ACC112 (cell line): ENCODE measurements around the gene DNMBP.
A peak's percentile ranks its signal among the peaks of the same experiment; 100 is the strongest.
"Not testable (repeated sequence)": the region's sequence is repeated elsewhere in the genome, so short reads cannot be mapped to it uniquely, and the experiment has no call there.

Source experiments
- H2AFZ ChIP-seq: fragments of 200-600 bp; sonication (generic); one replicate; pipeline ENCODE4 v1.6.0; 2017; ENCODE audit warnings: antibody characterized with exemption, low read length; ENCODE audit not compliant: unreplicated experiment
- H3K27ac ChIP-seq: fragments of 200-600 bp; sonication (generic); 2 replicates; pipeline ENCODE4 v1.5.1; 2014; ENCODE audit warnings: low read depth, mild to moderate bottlenecking, antibody characterized with exemption, low read length, moderate library complexity
- H3K27me3 ChIP-seq: fragments of 200-600 bp; sonication (generic); 2 replicates; pipeline ENCODE4 v1.6.1; 2014; ENCODE audit warnings: mild to moderate bottlenecking, antibody characterized with exemption, low read length, moderate library complexity, mixed read lengths; ENCODE audit not compliant: insufficient read depth
- H3K36me3 ChIP-seq: fragments of 200-600 bp; sonication (generic); 2 replicates; pipeline ENCODE4 v1.6.1; 2016; ENCODE audit warnings: mild to moderate bottlenecking, antibody characterized with exemption, low read length, moderate library complexity, mixed read lengths; ENCODE audit not compliant: insufficient read depth
- H3K4me1 ChIP-seq: fragments of 200-600 bp; sonication (generic); one replicate; pipeline ENCODE4 v1.6.1; 2016; ENCODE audit warnings: low read length, mixed read lengths; ENCODE audit not compliant: insufficient read depth, unreplicated experiment, control insufficient read depth
- H3K4me3 ChIP-seq: fragments of 200-600 bp; sonication (generic); 2 replicates; pipeline ENCODE4 v1.5.1; 2014; ENCODE audit warnings: mild to moderate bottlenecking, low read depth, low read length
- H3K79me2 ChIP-seq: fragments of 200-600 bp; sonication (generic); one replicate; pipeline ENCODE4 v1.6.0; 2016; ENCODE audit warnings: low read length; ENCODE audit not compliant: control insufficient read depth, unreplicated experiment, insufficient read depth

Gene DNMBP

DNA sequence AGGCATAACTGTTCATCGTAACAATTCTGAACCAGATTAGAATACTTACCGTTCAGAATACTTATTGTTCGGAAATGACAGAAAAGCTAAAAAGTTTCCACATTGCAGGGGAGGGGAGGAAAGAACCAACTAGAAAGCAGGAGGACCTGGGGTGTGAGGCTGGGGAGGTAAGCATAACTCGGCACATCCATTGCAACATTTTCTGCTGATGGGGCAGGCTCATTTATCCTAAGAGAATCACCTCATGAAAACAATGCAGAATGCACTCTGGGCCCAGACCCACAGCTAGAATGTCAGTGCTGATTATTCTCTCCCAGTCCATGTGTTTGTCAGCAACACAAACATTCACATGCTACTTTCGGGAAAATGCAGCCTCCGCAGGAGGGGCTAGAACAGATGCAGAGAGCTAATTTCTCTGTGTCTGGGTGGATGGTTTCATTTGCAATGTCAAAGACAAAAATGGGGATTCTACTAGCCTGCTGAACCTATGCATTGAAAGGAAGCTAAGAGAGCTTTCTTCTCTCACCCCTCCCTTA, 9.6 kb downstream of the DNMBP start:
- peaks cover 66% of the 10 kb centered on the region for H3K4me1 ChIP-seq
- peaks cover 97% of the 10 kb centered on the region for H3K79me2 ChIP-seq
- no peaks in the 10 kb centered on the region for H3K27me3 ChIP-seq
- H2AFZ ChIP-seq, result no peak overlapping the region
- no peak overlapping the region for H3K4me3 ChIP-seq
- 0 out of 2 replicates have a peak overlapping the region, but pooled peaks have one; percentile 16 for H3K27ac ChIP-seq
- H3K36me3 ChIP-seq, result peaks cover 10% of the 10 kb centered on the region

GRCh38 chr10:99999319-100000108, 10.2 kb downstream of the DNMBP start:
- Histone ChIP-seq H3K4me1 (peaks cover 66% of the 10 kb centered on the region), H3K4me3 (no peak overlapping the region), H3K79me2 (peaks cover 97% of the 10 kb centered on the region), H2AFZ (no peak overlapping the region), H3K27ac (0 out of 2 replicates have a peak overlapping the region, but pooled peaks have one; percentile 16), H3K36me3 (peaks cover 10% of the 10 kb centered on the region), H3K27me3 (no peaks in the 10 kb centered on the region)

DNA sequence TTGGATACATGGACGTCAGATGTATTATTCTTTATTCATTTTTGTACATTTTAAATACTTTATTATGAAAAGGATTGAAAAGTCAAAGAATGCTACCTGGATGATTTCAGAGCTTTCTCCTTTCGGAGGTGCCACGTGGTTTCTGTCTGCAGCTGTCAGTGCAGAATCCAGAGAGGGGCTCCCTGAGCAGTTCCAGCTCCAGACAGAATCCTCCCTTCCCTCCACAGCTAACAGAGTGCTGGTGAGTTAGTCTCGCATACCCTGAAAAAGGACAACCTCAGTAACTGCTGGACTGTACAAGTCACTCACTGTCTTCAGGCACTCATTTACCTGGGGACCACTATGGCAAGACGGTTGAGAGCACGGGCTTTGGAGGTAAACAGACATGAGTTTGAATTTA, 10.9 kb downstream of the DNMBP start:
- Histone ChIP-seq H3K27ac (peak overlapping the region; percentile 16), H2AFZ (no peak overlapping the region), H3K79me2 (peaks cover 95% of the 10 kb centered on the region), H3K4me1 (peaks cover 66% of the 10 kb centered on the region), H3K27me3 (no peaks in the 10 kb centered on the region), H3K36me3 (peaks cover 10% of the 10 kb centered on the region), H3K4me3 (no peak overlapping the region)

GRCh38 chr10:99996671-99997648, 12.8 kb downstream of the DNMBP start:
- H3K36me3 ChIP-seq, result peaks cover 10% of the 10 kb centered on the region; the same call in 1 of the 2 replicates
- H3K4me1 ChIP-seq, result peaks cover 59% of the 10 kb centered on the region
- no peaks in the 10 kb centered on the region for H3K27me3 ChIP-seq
- peak overlapping the region; percentile 98 for H3K27ac ChIP-seq
- no peak overlapping the region for H2AFZ ChIP-seq
- H3K79me2 ChIP-seq, result peaks cover 95% of the 10 kb centered on the region
- H3K4me3 ChIP-seq, result peak overlapping the region; percentile 49

DNA sequence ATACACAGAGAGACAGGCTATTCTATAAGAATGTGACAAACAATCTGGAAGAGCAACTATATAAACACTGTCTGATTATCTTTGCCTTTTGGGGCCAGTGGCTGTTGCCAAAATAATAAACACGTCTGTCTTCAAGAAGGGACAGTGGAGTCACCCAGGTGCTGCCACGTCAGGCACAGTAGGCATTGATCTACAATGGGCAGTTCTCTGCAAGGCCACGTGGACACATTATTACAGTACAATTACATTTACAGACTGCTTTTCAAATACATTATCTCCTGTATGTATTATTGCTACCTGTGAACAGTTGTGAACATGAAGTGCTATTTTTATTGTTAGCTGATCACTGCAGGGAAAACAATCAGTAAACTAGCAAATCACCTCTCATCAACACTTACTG, 14.0 kb downstream of the DNMBP start:
- Histone ChIP-seq H3K79me2 (peaks cover 95% of the 10 kb centered on the region), H3K27me3 (no peaks in the 10 kb centered on the region), H3K4me1 (peaks cover 53% of the 10 kb centered on the region), H2AFZ (no peak overlapping the region), H3K36me3 (peaks cover 10% of the 10 kb centered on the region; the same call in 1 of the 2 replicates), H3K4me3 (no peak overlapping the region), H3K27ac (peak overlapping the region; percentile 98)

GRCh38 chr10:99995269-99995668, 14.5 kb downstream of the DNMBP start:
- Histone ChIP-seq H3K27me3 (no peaks in the 10 kb centered on the region), H3K4me3 (no peak overlapping the region), H3K27ac (peak overlapping the region; percentile 98), H3K36me3 (peaks cover 10% of the 10 kb centered on the region; the same call in 1 of the 2 replicates), H2AFZ (no peak overlapping the region), H3K4me1 (peaks cover 49% of the 10 kb centered on the region), H3K79me2 (peaks cover 93% of the 10 kb centered on the region)

DNA sequence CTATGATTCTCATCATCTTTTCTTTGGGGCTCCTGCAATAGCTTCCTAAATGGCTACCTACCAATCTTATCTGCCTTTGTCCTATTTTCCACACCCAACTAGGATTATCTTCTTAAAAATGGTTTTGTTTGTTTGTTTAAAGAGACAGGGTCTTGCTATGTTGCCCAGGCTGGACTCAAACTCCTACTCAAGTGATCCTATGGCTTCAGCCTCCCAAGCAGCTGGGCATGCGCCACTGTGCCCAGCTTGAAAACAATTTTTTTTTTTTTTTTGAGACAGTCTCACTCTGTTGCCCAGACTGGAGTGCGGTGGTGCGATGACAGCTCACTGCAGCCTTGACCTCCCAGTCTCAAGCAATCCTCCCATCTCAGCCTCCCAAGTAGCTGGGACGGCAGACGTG, 14.9 kb downstream of the DNMBP start:
- Histone ChIP-seq H3K79me2 (peaks cover 93% of the 10 kb centered on the region), H3K4me3 (peak overlapping the region; percentile 31; the same call in 1 of the 2 replicates), H3K27ac (peak overlapping the region; percentile 98), H3K4me1 (peaks cover 45% of the 10 kb centered on the region), H2AFZ (no peak overlapping the region), H3K27me3 (no peaks in the 10 kb centered on the region), H3K36me3 (peaks cover 11% of the 10 kb centered on the region; the same call in 1 of the 2 replicates)

DNA sequence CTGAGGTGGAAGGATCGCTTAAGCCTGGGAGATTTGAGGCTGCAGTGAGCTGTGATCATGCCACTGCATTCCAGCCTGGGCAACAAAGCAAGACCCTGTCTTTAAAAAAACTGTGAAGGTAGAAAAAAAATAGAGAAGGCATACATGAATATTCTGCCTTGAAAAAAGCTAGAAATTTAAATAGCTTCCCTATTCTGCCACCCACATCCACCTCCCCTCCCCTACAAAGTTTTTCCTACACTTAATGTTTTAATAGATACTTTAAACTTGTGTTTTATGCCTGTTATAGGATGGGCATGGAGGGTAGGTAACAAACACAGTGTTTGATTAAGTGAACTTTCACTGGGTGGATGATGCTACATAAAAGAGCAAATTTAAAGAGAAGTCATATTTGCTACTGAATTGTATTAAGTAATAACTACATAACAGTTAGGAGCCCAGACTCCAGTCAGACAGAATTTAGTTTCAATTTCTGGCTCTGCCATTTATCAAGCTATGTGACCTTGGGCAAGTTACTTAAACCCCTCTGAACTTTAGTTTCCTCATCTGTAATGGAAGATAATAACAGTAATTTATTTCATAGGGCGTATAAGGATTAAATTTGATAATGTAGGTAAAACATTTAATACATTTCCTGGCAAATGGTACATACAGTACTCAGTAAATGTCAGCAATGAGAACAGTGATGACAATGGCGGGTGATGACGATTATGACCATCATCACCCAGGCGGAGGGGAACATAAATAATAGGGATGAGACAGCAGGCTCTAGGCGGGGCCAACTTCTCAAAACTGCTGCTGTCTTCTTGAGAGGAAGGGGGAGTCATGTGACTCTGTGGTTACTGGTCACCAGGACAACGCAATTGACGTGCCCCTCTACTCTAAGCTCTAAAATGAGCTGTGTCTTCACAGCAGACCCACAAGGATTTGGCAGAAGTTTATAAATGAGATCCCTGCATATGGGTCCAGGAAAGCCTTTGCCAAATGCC, 15.8 kb downstream of the DNMBP start:
- peaks cover 7% of the 10 kb centered on the region; the same call in 1 of the 2 replicates for H3K36me3 ChIP-seq
- H3K79me2 ChIP-seq, result peaks cover 93% of the 10 kb centered on the region
- H3K27ac ChIP-seq, result peak overlapping the region; percentile 98
- H2AFZ ChIP-seq, result no peak overlapping the region
- peak overlapping the region; percentile 44 for H3K4me3 ChIP-seq
- no peaks in the 10 kb centered on the region for H3K27me3 ChIP-seq
- peaks cover 38% of the 10 kb centered on the region for H3K4me1 ChIP-seq

DNA sequence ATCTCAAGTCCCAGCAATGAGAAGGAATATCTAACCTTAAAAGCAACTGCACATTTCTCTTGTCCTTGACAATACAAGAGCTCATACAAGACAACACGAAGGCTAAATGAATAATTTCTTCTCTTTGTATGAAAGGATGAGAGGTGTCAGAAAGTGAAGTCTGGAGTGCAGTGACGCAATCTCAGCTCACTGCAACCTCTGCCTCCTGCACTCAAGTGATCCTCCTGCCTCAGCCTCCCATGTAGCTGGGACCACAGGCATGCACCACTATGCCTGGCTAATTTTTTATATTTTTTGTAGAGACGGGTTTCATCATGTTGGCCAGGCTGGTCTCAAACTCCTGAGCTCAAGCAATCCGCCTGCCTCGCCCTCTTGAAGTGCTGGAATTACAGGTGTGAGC, 24.1 kb downstream of the DNMBP start:
- Histone ChIP-seq H3K4me1 (peaks cover 43% of the 10 kb centered on the region), H3K79me2 (peaks cover 96% of the 10 kb centered on the region), H3K27ac (peak overlapping the region; percentile 99)

More for the DNA sequence above, 24.1 kb downstream of the DNMBP start:
- H3K36me3 ChIP-seq, H3K4me3 ChIP-seq, H2AFZ ChIP-seq, H3K27me3 ChIP-seq: not testable (repeated sequence)
